ENCODE results near the gene ONECUT3. TPM values are rescaled to one million over a fixed set of nuclear protein-coding genes. Genes with fewer than 3 reads are reported as not detected.

The ONECUT3 gene
- total and polyA plus RNA-seq, 4 donors, result not detected

DNA sequence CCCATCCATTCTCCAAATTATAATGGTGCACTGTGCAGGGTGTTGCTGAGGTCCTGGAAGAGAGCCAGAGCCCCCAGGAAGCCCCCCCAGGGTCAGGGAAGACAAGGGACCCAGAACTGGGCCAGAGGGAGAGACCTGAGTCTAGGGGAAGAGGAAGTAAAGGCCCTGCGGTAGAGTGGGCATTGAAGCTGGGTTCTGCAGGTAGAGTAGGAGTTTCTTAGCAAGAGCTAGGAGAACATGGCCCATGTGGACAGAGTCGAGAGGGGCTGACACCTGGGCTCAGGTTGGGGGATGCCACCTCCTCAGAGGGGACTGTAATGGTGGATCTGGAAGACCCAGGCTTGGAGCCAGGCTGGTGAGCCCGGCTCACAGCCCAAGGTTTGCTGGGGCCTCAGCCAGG lies 17.0 kb upstream of the ONECUT3 start:
- WGBS, result 68% methylated on average over 3 of the region's 3 CpGs
- Histone ChIP-seq H3K4me1 (ENCODE audit: control insufficient read depth in 4 of 4, insufficient read depth in 4 of 4, low read length in 3 of 4) (no peaks in the 10 kb centered on the region), H3K27me3 (ENCODE audit: control insufficient read depth in 4 of 4, insufficient read depth in 4 of 4, low read length in 3 of 4) (peaks cover 0 to 5% (median 2%) of the 10 kb centered on the region in 4 donors)

More for the DNA sequence above, 17.0 kb upstream of the ONECUT3 start:
- Histone ChIP-seq H3K9me3 (ENCODE audit: control insufficient read depth in 4 of 4, low read length in 3 of 4) (peaks cover 0 to 3% (median 1%) of the 10 kb centered on the region in 4 donors), H3K27ac (ENCODE audit: low read depth in 1 of 2, low read length in 2 of 2) (no peak overlapping the region), H3K9ac (ENCODE audit: low read depth in 1 of 2, low read length in 2 of 2) (no peak overlapping the region), H3K4me3 (ENCODE audit: low read depth in 1 of 3, low read length in 3 of 3) (no peak overlapping the region), H3K36me3 (ENCODE audit: control insufficient read depth in 4 of 4, insufficient read depth in 3 of 4, low read depth in 1 of 4, low read length in 3 of 4) (no peaks in the 10 kb centered on the region)
- TF ChIP-seq FOXA1 (IDR thresholded peaks at IDR 0.05), result no peak
- no peak for TF ChIP-seq GABPA (IDR thresholded peaks at IDR 0.05 in 1 of 2, conservative IDR thresholded peaks at IDR 0.05 in 1 of 2)
- no peak for TF ChIP-seq TAF1 (conservative IDR thresholded peaks at IDR 0.05)
- TF ChIP-seq, protein P1, sequence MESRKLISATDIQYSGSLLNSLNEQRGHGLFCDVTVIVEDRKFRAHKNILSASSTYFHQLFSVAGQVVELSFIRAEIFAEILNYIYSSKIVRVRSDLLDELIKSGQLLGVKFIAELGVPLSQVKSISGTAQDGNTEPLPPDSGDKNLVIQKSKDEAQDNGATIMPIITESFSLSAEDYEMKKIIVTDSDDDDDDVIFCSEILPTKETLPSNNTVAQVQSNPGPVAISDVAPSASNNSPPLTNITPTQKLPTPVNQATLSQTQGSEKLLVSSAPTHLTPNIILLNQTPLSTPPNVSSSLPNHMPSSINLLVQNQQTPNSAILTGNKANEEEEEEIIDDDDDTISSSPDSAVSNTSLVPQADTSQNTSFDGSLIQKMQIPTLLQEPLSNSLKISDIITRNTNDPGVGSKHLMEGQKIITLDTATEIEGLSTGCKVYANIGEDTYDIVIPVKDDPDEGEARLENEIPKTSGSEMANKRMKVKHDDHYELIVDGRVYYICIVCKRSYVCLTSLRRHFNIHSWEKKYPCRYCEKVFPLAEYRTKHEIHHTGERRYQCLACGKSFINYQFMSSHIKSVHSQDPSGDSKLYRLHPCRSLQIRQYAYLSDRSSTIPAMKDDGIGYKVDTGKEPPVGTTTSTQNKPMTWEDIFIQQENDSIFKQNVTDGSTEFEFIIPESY (IDR thresholded peaks at IDR 0.05), result no peak
- TF ChIP-seq, protein P2, sequence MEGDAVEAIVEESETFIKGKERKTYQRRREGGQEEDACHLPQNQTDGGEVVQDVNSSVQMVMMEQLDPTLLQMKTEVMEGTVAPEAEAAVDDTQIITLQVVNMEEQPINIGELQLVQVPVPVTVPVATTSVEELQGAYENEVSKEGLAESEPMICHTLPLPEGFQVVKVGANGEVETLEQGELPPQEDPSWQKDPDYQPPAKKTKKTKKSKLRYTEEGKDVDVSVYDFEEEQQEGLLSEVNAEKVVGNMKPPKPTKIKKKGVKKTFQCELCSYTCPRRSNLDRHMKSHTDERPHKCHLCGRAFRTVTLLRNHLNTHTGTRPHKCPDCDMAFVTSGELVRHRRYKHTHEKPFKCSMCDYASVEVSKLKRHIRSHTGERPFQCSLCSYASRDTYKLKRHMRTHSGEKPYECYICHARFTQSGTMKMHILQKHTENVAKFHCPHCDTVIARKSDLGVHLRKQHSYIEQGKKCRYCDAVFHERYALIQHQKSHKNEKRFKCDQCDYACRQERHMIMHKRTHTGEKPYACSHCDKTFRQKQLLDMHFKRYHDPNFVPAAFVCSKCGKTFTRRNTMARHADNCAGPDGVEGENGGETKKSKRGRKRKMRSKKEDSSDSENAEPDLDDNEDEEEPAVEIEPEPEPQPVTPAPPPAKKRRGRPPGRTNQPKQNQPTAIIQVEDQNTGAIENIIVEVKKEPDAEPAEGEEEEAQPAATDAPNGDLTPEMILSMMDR (IDR thresholded peaks at IDR 0.05; ENCODE audit: low read depth, low read length, missing input control), result no peak
- no peak for TF ChIP-seq HNF4G (IDR thresholded peaks at IDR 0.05)
- TF ChIP-seq, protein P3, sequence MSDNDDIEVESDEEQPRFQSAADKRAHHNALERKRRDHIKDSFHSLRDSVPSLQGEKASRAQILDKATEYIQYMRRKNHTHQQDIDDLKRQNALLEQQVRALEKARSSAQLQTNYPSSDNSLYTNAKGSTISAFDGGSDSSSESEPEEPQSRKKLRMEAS (IDR thresholded peaks at IDR 0.05), result no peak
- TF ChIP-seq JUND (IDR thresholded peaks at IDR 0.05), result no peak
- TF ChIP-seq, protein P4, sequence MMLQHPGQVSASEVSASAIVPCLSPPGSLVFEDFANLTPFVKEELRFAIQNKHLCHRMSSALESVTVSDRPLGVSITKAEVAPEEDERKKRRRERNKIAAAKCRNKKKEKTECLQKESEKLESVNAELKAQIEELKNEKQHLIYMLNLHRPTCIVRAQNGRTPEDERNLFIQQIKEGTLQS (IDR thresholded peaks at IDR 0.05), result no peak
- no peak for TF ChIP-seq HNF4A (conservative IDR thresholded peaks at IDR 0.05)
- no peak for TF ChIP-seq NR2F2 (IDR thresholded peaks at IDR 0.05)
- no peak for TF ChIP-seq RAD21 (IDR thresholded peaks at IDR 0.05)
- no peak for TF ChIP-seq YY1 (IDR thresholded peaks at IDR 0.05)
- TF ChIP-seq, protein P5, sequence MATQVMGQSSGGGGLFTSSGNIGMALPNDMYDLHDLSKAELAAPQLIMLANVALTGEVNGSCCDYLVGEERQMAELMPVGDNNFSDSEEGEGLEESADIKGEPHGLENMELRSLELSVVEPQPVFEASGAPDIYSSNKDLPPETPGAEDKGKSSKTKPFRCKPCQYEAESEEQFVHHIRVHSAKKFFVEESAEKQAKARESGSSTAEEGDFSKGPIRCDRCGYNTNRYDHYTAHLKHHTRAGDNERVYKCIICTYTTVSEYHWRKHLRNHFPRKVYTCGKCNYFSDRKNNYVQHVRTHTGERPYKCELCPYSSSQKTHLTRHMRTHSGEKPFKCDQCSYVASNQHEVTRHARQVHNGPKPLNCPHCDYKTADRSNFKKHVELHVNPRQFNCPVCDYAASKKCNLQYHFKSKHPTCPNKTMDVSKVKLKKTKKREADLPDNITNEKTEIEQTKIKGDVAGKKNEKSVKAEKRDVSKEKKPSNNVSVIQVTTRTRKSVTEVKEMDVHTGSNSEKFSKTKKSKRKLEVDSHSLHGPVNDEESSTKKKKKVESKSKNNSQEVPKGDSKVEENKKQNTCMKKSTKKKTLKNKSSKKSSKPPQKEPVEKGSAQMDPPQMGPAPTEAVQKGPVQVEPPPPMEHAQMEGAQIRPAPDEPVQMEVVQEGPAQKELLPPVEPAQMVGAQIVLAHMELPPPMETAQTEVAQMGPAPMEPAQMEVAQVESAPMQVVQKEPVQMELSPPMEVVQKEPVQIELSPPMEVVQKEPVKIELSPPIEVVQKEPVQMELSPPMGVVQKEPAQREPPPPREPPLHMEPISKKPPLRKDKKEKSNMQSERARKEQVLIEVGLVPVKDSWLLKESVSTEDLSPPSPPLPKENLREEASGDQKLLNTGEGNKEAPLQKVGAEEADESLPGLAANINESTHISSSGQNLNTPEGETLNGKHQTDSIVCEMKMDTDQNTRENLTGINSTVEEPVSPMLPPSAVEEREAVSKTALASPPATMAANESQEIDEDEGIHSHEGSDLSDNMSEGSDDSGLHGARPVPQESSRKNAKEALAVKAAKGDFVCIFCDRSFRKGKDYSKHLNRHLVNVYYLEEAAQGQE (IDR thresholded peaks at IDR 0.05), result no peak
- no peak for TF ChIP-seq RXRA (IDR thresholded peaks at IDR 0.05)
- no peak for TF ChIP-seq FOXA2 (IDR thresholded peaks at IDR 0.05)
- no peak for TF ChIP-seq EGR1 (IDR thresholded peaks at IDR 0.05; ENCODE audit: low read depth in 2 of 2)
- TF ChIP-seq SP1 (IDR thresholded peaks at IDR 0.05), result no peak
- no peak for DNase-seq (ENCODE audit: low spot score)

Data from liver (tissue), 9 donors.